Nephron progenitor cell (in vitro differentiated cells): ENCODE results near the gene PRR15L.
A peak's percentile ranks its signal among the peaks of the same experiment; 100 is the strongest.

Experiments
- DNase-seq: peaks from one replicate; pipeline ENCODE4 v3.0.0; 2021
- H3K27ac Mint-ChIP-seq: 2 replicates; pipeline ENCODE4 v1.8.0; 2021; ENCODE audit warnings: mild to moderate bottlenecking, moderate library complexity, mixed read lengths
- H3K27me3 Mint-ChIP-seq: 2 replicates; pipeline ENCODE4 v1.8.0; 2021; ENCODE audit warnings: mild to moderate bottlenecking, low read depth, mixed read lengths; ENCODE audit not compliant: poor library complexity
- H3K36me3 Mint-ChIP-seq: 2 replicates; pipeline ENCODE4 v1.8.0; 2021; ENCODE audit warnings: low read depth, mixed read lengths
- H3K4me1 Mint-ChIP-seq: 2 replicates; pipeline ENCODE4 v1.8.0; 2021; ENCODE audit warnings: mixed read lengths
- H3K4me3 Mint-ChIP-seq: 2 replicates; pipeline ENCODE4 v1.8.0; 2021; ENCODE audit warnings: mild to moderate bottlenecking, moderate library complexity, mixed read lengths
- H3K9me3 Mint-ChIP-seq: 2 replicates; pipeline ENCODE4 v1.8.0; 2021; ENCODE audit warnings: mild to moderate bottlenecking, moderate library complexity, mixed read lengths
- CTCF ChIP-seq: fragments of 200-600 bp; sonication (generic); IDR thresholded peaks from 2 replicates; pipeline ENCODE4 v1.5.0; 2021; ENCODE audit warnings: antibody characterized with exemption

The PRR15L gene

DNA sequence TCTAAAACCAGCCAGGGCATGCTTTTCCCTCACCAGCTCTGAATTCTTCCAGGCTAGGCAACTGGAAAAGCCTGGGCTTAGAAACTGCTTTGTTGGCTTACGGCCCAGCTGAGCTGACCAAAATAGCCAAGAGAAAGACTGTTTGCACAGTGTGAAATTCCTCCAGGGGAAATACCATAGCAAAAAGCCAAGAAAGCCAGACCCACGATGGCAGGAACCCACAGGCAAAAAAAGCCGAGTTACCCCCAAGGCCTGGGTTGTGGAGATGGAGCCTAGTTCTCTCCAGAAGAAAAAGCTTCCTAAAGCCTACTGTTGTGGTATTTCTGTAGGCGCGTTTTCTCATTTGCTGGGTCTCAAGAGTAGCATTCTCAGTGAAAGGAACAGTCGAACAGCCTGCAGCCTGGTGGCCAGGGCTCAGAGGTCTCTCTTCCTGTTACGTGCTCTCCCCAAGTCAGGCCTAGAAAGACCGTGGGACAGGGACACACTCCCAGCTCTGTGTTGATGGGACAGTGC, 52.4 kb downstream of the PRR15L start:
- H3K4me3 Mint-ChIP-seq = no peak overlapping the region
- DNase-seq = no peak
- H3K27ac Mint-ChIP-seq = peak overlapping the region; percentile 11

GRCh38 chr17:47902039-47902744, 55.5 kb downstream of the PRR15L start:
- Mint-ChIP-seq H3K4me3 (no peak overlapping the region), H3K9me3 (no peaks in the 10 kb centered on the region), H3K27ac (no peak overlapping the region), H3K4me1 (peaks cover 49% of the 10 kb centered on the region), H3K36me3 (peaks cover 19% of the 10 kb centered on the region), H3K27me3 (no peaks in the 10 kb centered on the region)
- DNase-seq = no peak
- no peak for TF ChIP-seq CTCF

More for the DNA sequence above, 52.4 kb downstream of the PRR15L start:
- H3K27me3 Mint-ChIP-seq = peaks cover 7% of the 10 kb centered on the region
- no peaks in the 10 kb centered on the region for H3K9me3 Mint-ChIP-seq
- peaks cover 34% of the 10 kb centered on the region for H3K36me3 Mint-ChIP-seq
- no peak for TF ChIP-seq CTCF
- peaks cover 26% of the 10 kb centered on the region for H3K4me1 Mint-ChIP-seq
